ENCODE measurements around the gene ZNF839. TPM values are rescaled to one million over a fixed set of nuclear protein-coding genes. Genes with fewer than 3 reads are reported as not detected.
"Not testable (repeated sequence)": the region's sequence is repeated elsewhere in the genome, so short reads cannot be mapped to it uniquely, and the experiment has no call there.

The ZNF839 gene
- total RNA-seq, 1 experiment from 2014 or later: 4.6 TPM

DNA sequence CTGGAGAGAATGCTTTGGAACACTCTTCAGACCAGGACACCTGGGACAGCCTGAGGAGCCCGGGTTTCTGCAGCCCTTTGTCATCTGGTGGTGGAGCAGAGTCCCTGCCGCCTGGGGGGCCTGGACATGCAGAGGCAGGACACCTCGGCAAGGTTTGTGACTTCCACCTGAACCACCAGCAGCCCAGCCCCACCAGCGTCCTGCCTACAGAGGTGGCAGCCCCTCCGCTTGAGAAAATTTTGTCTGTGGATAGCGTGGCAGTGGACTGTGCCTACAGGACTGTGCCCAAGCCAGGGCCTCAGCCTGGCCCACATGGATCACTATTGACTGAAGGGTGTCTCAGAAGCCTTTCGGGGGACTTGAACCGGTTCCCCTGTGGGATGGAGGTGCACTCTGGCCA lies 22.0 kb downstream of the ZNF839 start:
- DNase-seq (ENCODE audit: low read depth): no peak

DNA sequence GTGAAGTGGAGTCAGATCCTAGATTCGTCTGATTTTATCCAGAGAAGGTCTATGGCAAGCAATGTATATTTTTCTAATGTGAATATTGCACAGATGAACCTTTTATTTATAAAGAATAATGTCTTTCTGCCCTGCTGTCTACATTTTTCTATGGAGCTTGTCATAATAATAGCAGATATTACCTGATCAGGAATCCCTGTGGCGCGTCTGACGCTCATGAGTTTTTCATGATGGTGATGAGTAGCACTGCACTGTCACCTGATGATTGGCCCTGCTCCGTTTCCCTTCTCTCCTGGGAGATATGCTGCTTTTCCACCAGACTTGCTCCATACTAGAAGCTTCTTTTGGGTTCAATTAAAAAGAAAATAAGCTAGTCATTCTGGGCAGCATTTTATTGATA lies 22.7 kb downstream of the ZNF839 start:
- no peak for DNase-seq (ENCODE audit: low read depth)

DNA sequence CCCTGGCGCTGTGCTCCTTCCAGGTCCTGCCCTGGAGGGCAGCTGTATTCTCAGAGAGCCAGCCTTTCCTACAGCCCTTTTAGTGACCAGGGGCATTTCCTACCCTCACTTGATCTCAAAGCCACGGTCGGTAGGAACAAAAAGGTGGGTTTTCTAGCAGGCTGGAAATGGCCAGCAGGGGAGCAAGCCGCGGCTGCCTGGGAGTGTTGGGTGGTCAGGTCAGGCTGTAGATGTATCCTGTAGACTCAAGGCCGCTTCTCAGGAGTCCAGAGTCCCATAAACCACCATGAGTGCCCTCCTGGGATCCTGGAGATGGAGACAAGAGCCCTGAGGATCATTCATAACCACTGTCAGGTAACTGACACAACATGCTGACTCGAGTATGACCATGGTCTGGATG lies 24.5 kb downstream of the ZNF839 start:
- no peak for DNase-seq (ENCODE audit: low read depth)

DNA sequence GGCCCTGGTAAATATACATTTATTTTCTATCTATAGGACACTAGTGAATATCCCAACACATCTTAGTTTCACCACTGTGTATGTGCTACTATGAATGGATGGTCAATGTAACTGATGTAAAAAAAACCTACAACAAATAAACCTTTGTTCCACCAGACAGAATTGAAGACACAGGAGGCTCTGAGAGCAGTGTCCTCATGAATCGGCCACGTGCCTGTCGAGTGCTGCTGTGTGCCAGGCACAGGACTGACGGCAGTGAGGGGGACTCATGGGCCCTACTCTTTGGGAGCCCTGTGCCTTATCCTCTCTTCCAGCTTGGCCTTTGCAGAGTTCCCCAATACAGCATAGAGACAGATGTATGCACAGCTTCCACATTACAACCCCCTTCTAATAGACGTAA lies 24.9 kb downstream of the ZNF839 start:
- DNase-seq (ENCODE audit: low read depth): no peak

GRCh38 chr14:102345232-102345631 lies 25.7 kb downstream of the ZNF839 start:
- DNase-seq (ENCODE audit: low read depth): no peak

GRCh38 chr14:102346645-102347044 lies 27.1 kb downstream of the ZNF839 start:
- no peak for DNase-seq (ENCODE audit: low read depth)

DNA sequence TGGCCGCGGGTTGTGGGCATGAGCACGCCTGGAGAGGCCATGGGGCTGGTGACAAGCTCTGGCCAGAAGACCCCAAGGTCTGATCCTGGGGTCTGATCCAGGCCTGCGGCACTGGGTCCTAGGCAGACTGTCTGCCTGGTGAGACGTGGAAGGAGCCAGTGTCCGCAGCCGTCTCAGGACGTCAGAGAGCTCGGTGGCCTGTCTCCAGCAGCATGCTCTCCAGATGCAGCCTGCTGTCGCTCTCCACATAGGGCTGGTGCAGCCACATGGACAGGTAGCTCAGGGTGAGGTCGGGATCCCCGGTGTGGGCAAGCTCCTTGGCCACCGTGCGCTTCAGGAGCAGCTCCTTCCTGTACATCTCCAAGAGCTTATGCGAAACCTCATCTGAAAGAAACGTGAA lies 28.8 kb downstream of the ZNF839 start:
- no peak for DNase-seq (ENCODE audit: low read depth)

GRCh38 chr14:102351023-102351422 lies 31.5 kb downstream of the ZNF839 start:
- no peak for DNase-seq (ENCODE audit: low read depth)

GRCh38 chr14:102351593-102351992 lies 32.0 kb downstream of the ZNF839 start:
- not testable (repeated sequence) for DNase-seq (ENCODE audit: low read depth)

- DNase-seq (ENCODE audit: low read depth): no peak
Observed at GRCh38 chr14:102352213-102352612, 32.7 kb downstream of the ZNF839 start.

GRCh38 chr14:102353126-102353619 lies 33.6 kb downstream of the ZNF839 start:
- no peak for DNase-seq (ENCODE audit: low read depth)

- DNase-seq (ENCODE audit: low read depth): no peak
Observed at GRCh38 chr14:102356280-102356679, 36.7 kb downstream of the ZNF839 start.

DNA sequence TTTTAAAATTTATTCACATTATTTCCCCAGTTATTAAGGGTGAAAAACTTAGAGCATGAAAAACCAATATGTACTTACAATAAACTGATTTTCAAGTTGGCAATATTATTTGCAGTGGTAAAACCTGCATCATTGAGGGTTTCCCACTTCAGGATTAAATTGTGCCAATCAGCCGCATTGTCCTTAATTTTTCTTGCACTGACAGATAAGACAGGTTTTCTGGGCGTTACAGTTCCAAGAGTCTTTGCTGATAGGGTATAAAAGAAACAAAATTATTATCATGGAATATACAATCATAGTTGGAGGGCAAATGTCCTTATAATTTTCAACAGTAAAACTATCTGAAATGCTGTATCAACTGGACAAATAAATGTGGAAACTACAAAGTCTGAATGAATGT lies 39.8 kb downstream of the ZNF839 start:
- no peak for DNase-seq (ENCODE audit: low read depth)

GRCh38 chr14:102360388-102360787 lies 40.8 kb downstream of the ZNF839 start:
- DNase-seq (ENCODE audit: low read depth): no peak

DNA sequence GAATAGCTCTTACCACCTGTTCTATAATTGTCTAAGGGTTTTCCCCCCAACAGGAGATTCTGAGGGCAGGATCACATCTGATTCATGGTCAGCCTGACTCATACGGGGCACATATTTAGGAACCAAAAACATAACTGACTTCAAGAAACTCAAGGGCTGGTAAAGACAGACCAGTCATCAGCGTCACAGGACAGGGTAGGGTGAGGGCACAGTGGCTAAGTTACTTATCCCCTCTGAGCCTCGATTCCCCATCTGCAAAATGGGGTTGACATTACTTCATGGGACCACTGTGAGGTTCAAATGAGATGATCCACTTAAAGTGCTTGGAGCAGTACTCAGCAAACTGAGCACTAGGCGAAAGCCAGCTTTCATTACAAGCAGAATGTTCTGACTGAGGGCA lies 42.5 kb downstream of the ZNF839 start:
- peak; percentile 53 for DNase-seq (ENCODE audit: low read depth)

DNA sequence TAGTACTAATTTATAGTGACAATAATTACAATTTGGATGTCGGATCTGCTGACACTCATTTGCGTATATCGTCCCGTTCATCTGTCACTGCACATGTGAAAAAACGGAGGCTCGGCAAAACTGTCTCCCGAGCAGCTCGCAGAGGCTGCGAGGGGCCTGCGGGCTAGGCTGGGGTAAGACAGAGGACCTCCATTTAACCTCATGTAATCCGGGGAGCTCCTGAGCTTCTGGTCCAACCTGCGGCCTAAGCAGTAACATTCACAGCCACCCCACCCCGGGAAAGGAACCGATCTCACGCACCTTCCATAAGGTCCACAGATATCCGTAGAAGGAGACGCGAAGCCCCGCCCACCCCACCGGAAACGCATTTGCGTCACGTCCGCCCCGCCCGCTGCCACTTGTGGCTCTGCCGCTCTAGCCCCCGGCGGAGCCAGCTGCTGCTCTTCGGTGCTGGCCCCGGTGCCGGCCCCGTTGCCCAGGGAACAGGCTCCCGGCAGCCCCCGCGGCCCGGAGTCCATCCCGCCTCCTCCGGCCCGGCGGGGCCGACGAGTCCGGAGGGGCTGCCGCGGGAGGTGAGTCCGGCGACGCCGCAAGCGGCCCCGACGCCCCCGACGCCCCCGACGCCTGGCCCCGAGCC lies 43.1 kb downstream of the ZNF839 start, which contains the start of the genes CINP and TECPR2:
TSS of gene CINP (minus strand) at position 346 of the 637 bp plus-strand sequence. CDS start at position 307, 39 bp downstream.
TSS of gene TECPR2 (plus strand) at position 397 of the 637 bp plus-strand sequence. CDS start 13,781 bp downstream, outside the sequence.
- DNase-seq (ENCODE audit: low read depth): peak; percentile 89

GRCh38 chr14:102363182-102363943 lies 43.8 kb downstream of the ZNF839 start:
- peak; percentile 59 for DNase-seq (ENCODE audit: low read depth)

DNA sequence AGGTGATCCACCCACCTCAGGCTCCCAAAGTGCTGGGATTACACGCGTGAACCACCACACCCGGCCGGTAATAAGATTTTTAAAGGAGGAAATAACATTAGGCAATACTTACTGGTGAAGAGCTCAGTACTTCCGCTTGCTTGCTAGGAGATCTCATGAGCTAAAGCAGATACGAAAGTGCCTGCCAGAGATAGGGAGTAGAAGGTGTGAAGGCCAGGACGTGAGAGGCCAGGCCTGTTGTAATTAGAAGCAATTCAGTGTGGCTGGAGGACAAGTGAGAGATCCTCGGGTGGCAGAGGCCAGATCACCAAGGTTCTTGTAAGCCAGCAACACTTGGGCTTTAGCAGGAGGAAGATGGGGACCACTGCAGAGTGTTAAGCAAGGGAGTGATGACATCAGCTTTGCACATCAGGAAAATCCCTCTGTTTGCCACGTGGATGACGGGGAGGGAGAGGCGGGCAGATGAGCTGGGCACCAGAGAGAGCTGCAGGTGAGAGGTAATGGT lies 50.8 kb downstream of the ZNF839 start:
- DNase-seq (ENCODE audit: low read depth): no peak

GRCh38 chr14:102371361-102371760 lies 51.8 kb downstream of the ZNF839 start:
- DNase-seq (ENCODE audit: low read depth): no peak

- no peak for DNase-seq (ENCODE audit: low read depth)
Observed at GRCh38 chr14:102373110-102373509, 53.6 kb downstream of the ZNF839 start.

DNA sequence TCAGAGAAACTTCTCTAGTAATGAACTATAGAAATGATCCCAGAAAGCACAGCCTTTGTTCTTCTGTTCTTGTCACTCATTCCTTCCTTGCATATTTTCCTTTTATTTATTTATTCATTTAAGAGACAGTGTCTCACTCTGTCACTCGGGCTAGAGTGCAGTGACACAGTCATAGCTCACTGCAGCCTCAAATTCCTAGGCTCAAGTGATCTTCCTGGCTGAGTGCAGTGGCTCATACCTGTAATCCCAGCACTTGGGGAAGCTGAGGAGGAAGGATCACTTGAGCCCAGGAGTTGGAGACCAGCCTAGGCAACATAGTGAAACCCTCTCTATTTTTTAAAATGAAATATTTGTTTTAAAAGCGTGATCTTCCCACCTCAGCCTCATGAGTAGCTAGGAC lies 54.7 kb downstream of the ZNF839 start:
- no peak for DNase-seq (ENCODE audit: low read depth)

- DNase-seq (ENCODE audit: low read depth): no peak
Observed at GRCh38 chr14:102375119-102375518, 55.6 kb downstream of the ZNF839 start.

DNA sequence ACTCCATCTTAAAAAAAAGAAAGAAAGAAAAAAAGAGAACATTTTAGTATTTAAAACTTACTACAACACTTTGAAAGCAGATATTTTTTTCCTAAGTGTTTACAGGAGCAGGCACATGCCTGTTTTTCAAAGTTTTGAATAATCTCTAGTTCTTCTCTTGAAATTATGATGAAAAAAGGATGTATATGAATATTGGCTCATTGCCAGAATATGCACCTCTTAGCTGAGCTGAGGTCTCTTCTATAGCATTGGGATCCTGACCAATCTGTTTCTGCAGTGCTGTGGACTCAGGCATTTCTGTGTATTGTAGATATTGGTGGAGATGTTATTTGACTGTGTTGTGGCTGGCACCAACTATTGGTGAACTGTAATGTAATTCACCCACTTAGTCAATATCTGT lies 58.1 kb downstream of the ZNF839 start:
- DNase-seq (ENCODE audit: low read depth): no peak
